H7 (cell line): ENCODE results near the gene ACBD6. TPM values are rescaled to one million over a fixed set of nuclear protein-coding genes. Genes with fewer than 3 reads are reported as not detected.

ENCODE experiments used
- DNase-seq: peaks from one replicate; pipeline ENCODE4 v3.0.0; 2012
- H3K27me3 ChIP-seq: 2 replicates; pipeline ENCODE4 v1.6.0; 2011; ENCODE audit warnings: mild to moderate bottlenecking, low read length; ENCODE audit not compliant: control insufficient read depth, insufficient read depth
- H3K36me3 ChIP-seq: replicated peaks from 2 replicates; pipeline ENCODE4 v1.5.1; 2011; ENCODE audit warnings: low read length; ENCODE audit not compliant: control insufficient read depth, insufficient read depth
- H3K4me3 ChIP-seq: 2 replicates; pipeline ENCODE4 v1.5.1; 2011; ENCODE audit warnings: low read depth, mild to moderate bottlenecking, control low read depth, low read length, moderate library complexity; ENCODE audit not compliant: insufficient read depth
- total RNA-seq: library from RNA; depleted of rRNA; stranded (reverse); fragments of >200 nt; shearing (Covaris generic); gene quantifications from 2 replicates; pipeline ENCODE4 v1.2.3, GENCODE V29; 2014

ACBD6 gene
- total RNA-seq, 1 experiment from 2014 or later: 73.2 TPM

- peaks cover 3% of the 10 kb centered on the region for H3K36me3 ChIP-seq
- H3K27me3 ChIP-seq: no peaks in the 10 kb centered on the region
- H3K4me3 ChIP-seq: no peak overlapping the region
- no peak for DNase-seq
Measured at GRCh38 chr1:180279651-180280050, 222.7 kb downstream of the ACBD6 start.

DNA sequence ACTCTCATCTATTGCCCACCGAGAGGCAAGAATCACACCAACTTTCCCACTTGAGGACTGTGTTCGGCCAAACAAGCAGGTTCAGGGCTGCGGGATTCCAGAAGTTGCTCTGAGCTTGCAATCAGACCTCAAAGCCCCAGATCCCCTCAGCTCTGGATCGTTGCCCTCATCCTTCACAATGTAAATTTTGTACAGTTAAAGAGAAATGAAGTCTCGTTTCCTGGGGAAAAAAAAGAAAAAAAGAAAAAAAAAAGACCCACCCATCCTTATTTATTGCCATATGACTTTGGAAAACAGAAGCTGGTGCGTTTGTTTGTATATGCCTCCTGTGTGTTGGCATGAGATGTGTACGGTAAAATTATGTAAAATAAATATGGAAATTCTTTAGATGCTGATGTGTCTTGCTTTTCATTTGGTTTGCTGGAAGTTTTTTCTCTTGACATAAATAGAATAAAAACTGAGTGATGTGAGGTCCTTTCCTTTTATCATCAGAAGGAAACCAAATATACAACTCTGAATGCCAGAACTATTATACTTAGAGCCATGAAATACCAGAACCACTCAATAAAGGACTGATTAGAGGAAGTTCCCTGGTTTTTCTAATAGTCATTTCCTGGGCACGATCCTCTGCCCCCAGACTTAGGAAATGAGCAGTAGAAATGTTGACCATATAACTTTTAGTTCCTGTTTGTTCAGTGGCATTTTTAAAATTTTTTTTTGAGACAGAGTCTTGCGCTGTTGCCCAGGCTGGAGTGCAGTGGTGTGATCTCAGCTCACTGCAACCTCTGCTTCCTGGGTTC, 223.6 kb downstream of the ACBD6 start:
- no peak for DNase-seq
- peaks cover 4% of the 10 kb centered on the region for H3K36me3 ChIP-seq
- no peaks in the 10 kb centered on the region for H3K27me3 ChIP-seq
- H3K4me3 ChIP-seq: no peak overlapping the region

GRCh38 chr1:180278194-180278515, 224.2 kb downstream of the ACBD6 start:
- Histone ChIP-seq H3K27me3 (no peaks in the 10 kb centered on the region), H3K36me3 (peaks cover 4% of the 10 kb centered on the region), H3K4me3 (no peak overlapping the region)
- no peak for DNase-seq

DNA sequence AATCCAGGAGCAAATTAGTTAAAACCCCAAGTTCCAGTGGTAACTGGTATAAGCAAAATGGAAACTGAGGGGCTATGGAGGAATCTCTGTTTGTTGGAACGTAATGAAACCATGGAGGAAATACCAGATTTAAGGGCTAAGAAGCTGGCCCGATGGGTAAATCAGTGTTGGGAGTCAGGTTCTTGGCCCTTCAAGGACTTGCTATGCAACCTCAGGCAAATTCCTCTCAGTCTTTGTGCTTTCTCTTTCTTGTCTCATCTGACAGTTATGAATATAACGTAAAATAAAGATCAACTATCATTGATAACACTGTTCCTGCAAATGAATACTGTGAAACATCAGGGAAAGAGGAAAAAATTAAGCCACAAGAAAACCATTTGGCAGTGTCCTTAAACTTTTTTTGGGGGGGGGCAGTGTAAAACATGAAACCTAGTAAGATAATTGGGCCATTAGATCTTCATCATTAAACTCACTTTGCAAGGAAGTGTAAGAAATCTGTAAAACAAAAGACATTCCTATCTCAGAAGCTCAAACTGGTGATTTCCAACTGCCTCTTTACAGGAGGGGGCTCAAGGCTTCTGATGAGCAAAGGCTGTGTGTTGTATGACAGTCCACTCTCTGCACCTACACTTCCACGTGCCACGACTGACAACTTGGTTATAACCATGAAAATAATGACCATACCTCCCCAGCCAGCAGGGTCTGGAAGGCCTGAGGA, 224.7 kb downstream of the ACBD6 start:
- H3K4me3 ChIP-seq: no peak overlapping the region
- H3K27me3 ChIP-seq: no peaks in the 10 kb centered on the region
- DNase-seq: no peak
- H3K36me3 ChIP-seq: peaks cover 4% of the 10 kb centered on the region

DNA sequence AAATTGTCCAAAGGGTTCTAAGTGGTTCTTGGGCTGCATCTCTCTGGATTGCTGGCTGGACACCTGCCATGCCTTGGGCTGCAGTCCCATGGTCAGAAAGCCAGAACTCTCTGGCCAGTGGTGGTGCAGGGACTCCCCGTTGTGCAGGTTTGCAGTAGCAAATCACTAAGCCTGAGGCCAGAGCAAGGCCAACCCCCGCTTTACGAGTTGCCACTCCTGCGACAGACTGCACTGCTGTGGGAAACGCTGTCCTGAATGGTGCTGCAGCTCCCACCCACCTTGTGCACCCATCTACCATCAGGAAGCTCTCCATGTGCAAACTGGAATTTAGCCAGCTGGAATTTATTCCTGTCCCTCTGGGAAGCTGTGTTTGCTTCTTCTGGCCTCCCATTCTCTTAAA, 226.7 kb downstream of the ACBD6 start:
- Histone ChIP-seq H3K4me3 (no peak overlapping the region), H3K27me3 (no peaks in the 10 kb centered on the region), H3K36me3 (peaks cover 4% of the 10 kb centered on the region)
- DNase-seq: no peak

- no peak overlapping the region for H3K4me3 ChIP-seq
- DNase-seq: no peak
- peaks cover 4% of the 10 kb centered on the region for H3K36me3 ChIP-seq
- H3K27me3 ChIP-seq: no peaks in the 10 kb centered on the region
Measured at GRCh38 chr1:180274221-180274620, 228.2 kb downstream of the ACBD6 start.

GRCh38 chr1:180273066-180273465, 229.3 kb downstream of the ACBD6 start:
- H3K4me3 ChIP-seq: no peak overlapping the region
- peaks cover 4% of the 10 kb centered on the region; the same call in 1 of the 2 replicates for H3K36me3 ChIP-seq
- no peaks in the 10 kb centered on the region for H3K27me3 ChIP-seq
- DNase-seq: no peak

GRCh38 chr1:180272395-180272794, 230.0 kb downstream of the ACBD6 start:
- Histone ChIP-seq H3K27me3 (no peaks in the 10 kb centered on the region), H3K36me3 (peaks cover 4% of the 10 kb centered on the region; the same call in 1 of the 2 replicates), H3K4me3 (no peak overlapping the region)
- no peak for DNase-seq

DNA sequence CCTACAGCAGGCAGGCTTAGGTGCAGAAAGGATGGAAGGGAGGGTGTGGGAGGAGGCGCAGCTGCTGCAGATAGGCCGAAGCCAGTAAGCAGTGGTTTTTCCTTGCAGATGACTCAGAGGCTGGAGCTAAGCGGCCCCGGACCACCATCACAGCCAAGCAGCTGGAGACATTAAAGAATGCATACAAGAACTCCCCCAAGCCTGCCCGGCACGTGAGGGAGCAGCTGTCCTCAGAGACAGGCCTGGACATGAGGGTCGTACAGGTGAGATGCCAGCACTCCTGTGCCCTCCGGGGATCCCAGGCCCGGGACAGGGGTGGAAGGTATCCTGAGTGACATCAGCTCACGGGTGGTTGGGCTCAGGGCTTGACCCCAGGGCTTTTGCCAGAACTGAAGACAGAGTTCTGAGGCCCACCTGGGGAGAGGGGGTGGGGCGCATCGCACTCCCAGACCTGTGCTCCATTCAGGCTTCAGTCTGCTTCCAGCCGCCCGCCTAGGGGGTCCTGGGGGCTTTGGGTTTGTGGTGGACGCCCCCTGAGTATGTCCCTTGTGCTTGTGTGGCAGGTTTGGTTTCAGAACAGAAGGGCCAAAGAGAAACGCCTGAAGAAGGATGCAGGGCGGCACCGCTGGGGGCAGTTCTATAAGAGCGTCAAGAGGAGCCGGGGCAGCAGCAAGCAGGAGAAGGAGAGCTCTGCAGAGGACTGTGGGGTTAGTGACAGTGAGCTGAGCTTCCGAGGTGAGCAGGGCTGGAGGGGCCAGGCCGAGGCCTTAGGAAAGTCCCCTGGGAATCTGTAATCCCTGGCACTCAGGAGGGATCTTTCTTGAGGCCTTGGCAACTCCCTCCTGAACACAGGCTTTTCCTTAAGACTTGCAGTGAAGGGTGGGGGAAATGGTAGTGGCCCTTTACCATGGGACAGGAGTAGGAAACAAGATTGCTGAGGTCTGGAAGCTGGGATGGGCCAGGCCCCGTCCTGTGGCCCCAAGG, 230.8 kb downstream of the ACBD6 start:
- Histone ChIP-seq H3K36me3 (peaks cover 4% of the 10 kb centered on the region; the same call in 1 of the 2 replicates), H3K27me3 (no peaks in the 10 kb centered on the region), H3K4me3 (no peak overlapping the region)
- peak; percentile 59 for DNase-seq

GRCh38 chr1:180270530-180271271, 231.7 kb downstream of the ACBD6 start:
- DNase-seq: no peak

DNA sequence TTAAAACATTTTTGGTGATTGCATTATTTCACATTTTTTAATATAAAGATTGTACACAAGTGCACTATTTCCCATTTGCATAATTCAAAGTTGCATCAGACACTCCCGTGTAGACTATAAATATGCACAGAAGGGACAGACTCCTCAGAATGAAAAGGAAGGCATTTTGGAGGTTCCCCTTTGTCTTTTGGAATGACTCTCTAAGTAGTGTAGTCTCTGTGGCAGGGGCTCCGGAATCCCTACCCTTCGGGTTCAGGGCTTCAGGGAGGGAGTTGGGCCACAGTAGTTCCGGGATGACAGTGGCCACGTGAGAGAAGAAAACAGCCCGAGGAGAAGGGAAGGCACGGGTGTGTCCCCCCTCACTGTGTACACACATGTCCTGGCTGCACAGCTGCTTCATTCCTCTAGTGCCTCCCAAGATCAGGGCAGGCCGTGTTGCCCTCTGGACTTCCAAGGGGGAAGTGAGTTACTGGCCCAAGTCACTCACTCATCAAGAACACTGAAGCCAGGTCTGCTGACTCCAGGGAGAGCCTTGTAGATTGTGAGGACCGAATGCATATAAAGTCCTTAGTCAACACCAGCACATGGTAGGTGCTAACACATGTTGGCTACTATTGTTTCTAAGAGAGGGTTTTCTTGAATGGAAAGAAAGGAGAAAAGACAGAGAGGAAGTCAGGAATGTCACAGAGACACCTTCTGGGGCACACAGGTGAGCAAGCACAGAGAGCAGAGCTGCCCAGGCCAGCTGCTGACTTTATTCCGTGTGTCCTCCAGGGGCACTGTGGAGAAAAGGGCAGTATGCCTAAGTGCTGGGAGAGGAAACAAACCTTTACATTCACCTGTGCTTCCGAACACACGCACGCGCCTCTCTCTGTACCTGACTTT, 232.5 kb downstream of the ACBD6 start:
- Histone ChIP-seq H3K4me3 (no peak overlapping the region), H3K27me3 (no peaks in the 10 kb centered on the region), H3K36me3 (peaks cover 1% of the 10 kb centered on the region; the same call in 1 of the 2 replicates)
- peak; percentile 73 for DNase-seq

More at GRCh38 chr1:180270530-180271271, 231.7 kb downstream of the ACBD6 start:
- Histone ChIP-seq H3K27me3 (no peaks in the 10 kb centered on the region), H3K4me3 (no peak overlapping the region), H3K36me3 (peaks cover 1% of the 10 kb centered on the region; the same call in 1 of the 2 replicates)

DNA sequence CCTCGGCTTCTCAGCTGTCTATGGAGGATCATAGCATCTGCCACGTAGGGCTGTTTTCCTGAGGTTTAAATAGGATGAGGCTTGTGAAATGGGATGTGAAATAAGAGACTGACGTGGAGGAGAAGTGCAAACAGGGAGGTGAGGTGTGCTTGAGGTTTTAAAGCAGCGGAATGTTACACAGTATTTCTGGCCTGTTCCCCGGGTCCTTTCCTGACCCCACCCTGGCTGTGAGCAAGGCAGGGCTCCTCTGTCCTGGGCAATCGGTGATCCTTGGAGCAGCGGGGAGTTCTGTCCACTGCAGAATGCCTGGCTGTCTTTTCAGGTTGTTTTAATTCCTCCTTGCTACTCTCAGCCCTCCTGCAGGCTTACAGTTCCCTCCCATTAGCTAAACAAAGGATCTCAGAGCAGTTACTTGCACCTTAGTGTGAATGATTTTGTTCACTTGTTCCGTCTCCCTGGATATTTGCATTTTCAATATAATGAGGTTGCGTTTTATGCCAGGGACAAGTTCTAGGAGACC, 233.8 kb downstream of the ACBD6 start:
- H3K27me3 ChIP-seq: no peaks in the 10 kb centered on the region
- H3K4me3 ChIP-seq: no peak overlapping the region
- peak; percentile 71 for DNase-seq
- no peaks in the 10 kb centered on the region; the same call in 1 of the 2 replicates for H3K36me3 ChIP-seq
